Activated CD4-positive, alpha-beta T cell treated with anti-CD3 and anti-CD28 coated beads, Interleukin-2, amount 50 U/mL, for 48 hours (primary cell): ENCODE measurements around the gene C12orf56.

Experiments used
- DNase-seq, 2 experiments: peaks; one replicate each; pipeline ENCODE4 v3.0.0-alpha.2; 2020

Gene C12orf56

DNA sequence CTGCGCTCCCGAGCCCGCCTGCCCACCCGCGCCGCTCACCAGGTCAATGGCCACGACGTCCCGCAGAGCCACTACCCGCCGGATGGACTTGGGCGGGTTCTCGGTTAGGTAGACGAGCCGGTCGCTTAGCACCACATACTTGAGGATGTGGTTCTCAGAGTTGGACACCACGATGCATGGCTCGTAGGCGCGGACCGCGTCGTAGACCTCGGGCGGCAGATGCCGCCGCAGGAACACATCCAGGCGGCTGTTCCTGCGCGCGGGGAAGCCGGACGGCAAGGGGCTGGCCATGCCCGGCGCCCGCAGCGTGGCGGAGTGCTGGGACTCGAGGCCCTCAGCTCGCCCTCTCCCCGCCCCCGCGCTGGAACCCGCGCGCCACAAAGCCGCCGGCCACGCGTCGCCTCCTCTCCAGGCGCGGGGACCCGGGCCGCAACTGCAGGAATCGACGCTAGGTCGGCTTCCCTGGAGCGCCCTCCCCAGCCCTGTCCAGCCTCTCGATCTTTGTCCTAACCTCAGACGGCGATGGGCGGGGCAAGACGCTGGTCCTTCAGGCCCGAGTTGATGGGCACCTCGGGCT is at the start of gene C12orf56:
TSS of gene C12orf56 (minus strand) at position 484 of the 577 bp plus-strand sequence. CDS start at position 291, 193 bp downstream.
- peak; percentile 20 to 29 for DNase-seq

DNA sequence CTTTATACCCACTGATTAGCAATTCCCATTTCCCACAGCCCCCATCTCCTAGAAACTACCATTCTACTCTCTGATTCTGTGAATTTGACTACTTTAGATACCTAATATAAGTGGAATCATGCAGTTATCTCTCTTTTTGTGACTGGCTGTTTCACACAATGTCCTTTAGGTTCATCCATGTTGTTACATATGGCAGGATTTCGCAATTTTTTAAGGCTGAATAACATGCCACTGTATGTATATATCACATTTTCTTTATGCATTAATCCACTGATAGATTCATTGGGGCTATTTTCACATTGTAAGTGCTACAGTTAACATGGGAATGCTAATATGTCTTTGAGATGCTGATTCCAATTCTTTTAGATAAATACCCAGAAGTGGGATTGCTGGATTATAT is 49.5 kb upstream of the C12orf56 start:
- DNase-seq = no peak

DNA sequence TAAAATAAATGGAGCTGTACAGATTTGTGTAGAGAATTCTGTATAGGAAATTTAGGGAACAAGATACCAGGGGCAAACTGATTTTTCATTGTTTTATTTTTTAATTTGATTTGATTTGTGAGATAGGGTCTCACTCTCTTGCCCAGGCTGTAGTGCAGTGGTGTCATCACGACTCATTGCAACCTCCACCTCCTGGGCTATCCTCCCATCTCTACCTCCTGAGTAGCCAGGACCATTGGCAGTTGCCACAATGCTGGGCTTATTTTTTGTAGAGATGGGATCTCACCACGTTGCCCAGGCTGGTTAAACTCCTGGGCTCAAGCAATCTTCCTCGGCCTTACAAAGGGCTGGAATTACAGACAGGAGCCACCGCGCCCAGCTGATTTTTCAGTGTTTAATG is 43.4 kb upstream of the C12orf56 start:
- DNase-seq = no peak

- no peak for DNase-seq
Measured at GRCh38 chr12:64431791-64432190, 41.2 kb upstream of the C12orf56 start.

DNA sequence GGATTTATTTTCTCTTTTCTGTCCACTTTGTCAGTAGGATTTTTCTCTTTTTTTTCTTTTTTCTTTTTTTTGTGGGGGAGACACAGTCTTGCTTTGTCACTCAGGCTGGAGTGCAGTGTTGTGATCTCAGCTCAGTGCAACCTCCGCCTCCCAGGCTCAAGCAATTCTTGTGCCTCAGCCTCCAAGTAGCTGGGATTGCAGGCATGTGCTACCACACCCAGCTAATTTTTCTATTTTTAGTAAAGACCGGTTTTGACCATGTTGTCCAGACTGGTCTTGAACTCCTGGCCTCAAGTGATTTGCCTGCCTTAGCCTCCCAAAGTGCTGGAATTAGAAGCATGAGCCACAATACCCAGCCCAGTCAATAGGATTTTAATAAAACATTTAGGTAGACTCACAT is 40.3 kb upstream of the C12orf56 start:
- no peak for DNase-seq

- no peak for DNase-seq
Measured at GRCh38 chr12:64428956-64429355, 38.4 kb upstream of the C12orf56 start.

DNA sequence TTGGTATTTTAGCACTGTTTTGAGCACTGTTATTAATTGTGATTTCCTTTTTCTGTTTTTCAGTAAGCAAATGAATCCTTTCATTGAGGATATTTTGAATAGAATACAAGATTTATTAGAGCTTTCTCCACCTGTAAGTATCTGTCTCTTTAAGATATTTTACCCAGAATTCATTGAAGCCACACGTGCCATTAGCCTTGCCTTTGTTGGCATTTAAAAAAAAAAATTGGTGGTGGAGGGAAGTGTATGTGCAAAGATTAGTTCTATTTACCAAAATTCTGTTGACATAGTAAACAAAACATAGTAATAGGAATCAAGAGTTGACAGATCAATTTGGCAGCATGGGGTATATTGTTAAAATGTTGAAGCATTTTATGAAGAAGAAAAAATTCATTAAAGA is 37.4 kb upstream of the C12orf56 start:
- DNase-seq = no peak

DNA sequence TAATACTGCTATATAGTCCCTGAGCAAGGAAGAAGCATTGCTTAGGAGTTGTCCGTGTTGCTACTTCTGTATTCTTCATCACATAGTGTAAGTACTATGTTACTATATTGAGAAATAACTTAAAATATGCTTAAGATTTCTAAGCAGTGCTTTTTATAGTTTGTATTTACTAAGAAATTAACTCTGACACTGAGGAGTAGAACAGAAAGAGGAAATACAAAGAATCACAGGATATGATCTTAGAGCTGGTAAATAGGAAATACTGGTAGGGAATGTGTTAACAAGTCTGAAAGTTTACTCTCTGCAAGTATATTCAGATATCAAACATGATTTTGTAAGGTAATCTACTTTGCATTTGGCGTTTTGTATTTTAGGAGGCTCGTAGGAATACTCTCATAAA is 29.1 kb upstream of the C12orf56 start:
- no peak for DNase-seq

DNA sequence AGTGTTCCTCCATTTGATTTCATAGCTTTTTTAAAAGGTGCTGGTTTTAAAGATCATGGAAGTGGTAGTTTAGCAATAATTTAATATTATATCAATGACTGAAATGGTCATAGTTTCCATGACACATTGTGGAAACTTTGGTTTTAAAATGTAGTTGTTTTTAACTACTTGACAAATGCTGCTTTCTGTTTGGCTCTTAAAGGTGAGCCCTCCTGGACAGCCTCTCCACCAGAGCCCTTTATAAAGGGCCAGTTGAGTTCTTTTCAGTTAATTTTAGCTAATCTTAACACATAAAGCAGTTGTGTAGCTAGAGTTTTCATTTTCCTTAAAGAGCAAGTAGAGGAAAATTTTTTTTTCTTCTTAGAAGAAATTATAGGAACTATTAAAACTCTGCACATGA is 27.7 kb upstream of the C12orf56 start:
- no peak for DNase-seq

DNA sequence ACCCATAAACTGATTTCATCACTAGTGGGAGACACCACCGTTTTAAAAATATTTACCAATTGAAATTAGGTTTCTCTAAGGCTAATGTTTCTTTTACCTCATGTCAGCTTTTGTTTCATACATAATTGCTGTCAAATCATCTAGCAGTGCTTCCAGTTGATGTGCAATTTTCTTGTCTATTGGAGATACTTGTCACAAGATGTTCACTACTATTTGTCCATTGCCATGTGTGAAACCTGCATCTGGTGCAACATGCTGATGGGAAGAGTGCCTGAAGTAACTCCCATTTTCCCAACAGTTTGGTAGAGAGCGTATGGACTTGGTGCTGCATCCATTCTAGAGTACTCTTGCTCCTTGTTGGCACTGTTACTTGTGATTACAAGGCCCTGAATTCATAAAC is 23.3 kb upstream of the C12orf56 start:
- no peak for DNase-seq

GRCh38 chr12:64412459-64412858 is 21.9 kb upstream of the C12orf56 start:
- no peak for DNase-seq

- DNase-seq = no peak
Measured at GRCh38 chr12:64411427-64411826, 20.9 kb upstream of the C12orf56 start.

GRCh38 chr12:64407342-64408223 is 17.0 kb upstream of the C12orf56 start:
- no peak for DNase-seq

DNA sequence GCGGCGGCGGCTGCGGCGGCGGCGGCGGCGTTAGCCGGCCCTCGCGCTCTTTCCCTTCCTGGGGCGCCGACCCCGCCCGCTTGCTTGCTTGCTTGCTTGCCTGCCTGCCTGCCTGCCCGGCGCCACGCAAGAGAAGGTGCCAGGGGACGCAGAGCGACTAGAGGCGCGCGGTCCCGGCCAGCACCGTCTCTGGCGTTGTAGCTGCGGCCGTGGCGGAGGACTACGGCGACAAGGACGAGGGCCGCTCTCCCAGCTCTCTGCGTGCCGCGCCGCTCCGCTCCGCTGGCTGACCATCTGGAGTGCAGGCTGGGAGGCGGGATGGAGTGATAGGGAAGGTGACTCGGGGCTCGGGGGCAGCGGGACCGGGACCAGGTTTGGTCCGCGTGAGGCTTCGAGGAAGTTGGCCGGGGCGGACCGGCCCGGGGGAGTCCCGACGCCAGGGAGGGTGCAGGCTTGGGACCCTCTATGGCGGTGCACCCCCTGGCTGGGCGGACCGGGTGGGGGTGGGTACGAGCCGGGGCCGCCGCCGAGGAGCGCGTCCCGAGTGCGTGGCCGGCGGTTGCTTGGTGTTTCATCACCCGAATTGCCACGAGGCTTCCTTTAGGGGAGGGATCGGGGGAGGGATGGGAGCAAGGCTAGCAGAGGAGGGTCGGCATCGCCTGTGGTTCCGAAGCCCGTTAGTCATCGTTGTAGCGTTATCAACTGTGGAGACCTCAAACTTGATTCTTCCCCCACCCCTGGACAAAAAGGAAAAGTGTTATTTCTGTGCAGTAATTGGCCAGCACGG is 14.1 kb upstream of the C12orf56 start:
- peak; percentile 68 to 74 for DNase-seq

- DNase-seq = peak; percentile 89 to 91
Measured at GRCh38 chr12:64403707-64404469, 13.3 kb upstream of the C12orf56 start, which contains the start of gene XPOT. TSS of gene XPOT (plus strand) at chr12:64404392. CDS start at chr12:64410036, 5,644 bp downstream.

- no peak for DNase-seq
Measured at GRCh38 chr12:64402181-64402580, 11.6 kb upstream of the C12orf56 start.

DNA sequence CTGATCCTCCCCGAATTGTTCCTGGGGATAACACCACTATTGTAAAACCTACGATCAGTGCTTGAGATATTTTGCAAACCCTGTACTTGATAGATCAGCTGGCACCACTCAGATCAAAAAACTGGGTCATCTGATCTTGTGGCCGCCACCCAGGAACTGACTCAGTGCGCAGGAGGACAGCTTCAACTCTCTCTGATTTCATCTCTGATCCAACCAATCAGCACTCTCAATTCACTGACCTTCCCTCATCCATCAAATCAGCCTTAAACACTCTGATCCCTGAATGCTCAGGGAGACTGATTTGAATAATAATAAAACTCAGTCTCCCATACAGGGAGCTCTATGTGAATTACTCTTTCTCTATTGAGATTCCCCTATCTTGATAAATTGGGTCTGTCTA is 9.5 kb upstream of the C12orf56 start:
- peak; percentile 26 to 39 for DNase-seq

DNA sequence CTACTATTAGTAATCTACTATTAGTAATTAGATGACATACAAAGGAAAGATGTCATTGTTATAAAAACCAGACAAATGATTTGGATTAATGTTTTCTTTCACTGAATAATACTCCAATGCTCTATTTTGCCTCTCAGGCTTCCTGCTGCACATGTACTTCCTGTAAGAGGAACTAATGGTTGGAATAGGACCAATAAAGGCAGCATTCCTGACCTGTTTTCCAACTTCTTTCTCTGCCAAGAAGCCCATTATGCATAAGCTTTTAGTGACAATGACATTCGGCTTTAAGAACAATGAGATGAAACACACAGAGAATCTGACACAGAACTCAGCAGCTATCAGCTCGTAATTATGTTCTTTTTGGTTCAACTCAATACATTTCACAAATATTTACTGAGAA is 5.2 kb upstream of the C12orf56 start:
- DNase-seq = no peak

- no peak for DNase-seq
Measured at GRCh38 chr12:64392221-64392620, 1.7 kb upstream of the C12orf56 start.

DNA sequence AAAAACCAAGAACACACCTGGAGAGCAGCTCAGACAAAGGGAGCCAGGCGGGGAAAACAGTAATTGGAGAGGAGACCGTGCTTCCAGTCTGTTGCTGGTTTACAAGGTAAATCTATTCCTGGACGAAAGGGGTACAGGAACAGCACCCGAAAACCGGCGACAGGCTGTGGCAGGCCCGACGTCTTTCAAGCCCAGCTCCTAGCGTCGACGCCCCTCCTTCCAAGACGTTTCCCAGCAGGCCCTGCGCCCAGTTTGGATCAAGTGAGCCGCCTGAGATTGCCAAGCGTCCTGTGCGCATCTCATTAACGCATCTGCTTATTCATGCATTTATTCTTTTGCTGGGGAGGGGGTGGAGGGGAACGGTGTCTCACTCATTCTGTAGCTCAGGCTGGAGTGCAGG is 1.4 kb downstream of the C12orf56 start:
- no peak for DNase-seq

DNA sequence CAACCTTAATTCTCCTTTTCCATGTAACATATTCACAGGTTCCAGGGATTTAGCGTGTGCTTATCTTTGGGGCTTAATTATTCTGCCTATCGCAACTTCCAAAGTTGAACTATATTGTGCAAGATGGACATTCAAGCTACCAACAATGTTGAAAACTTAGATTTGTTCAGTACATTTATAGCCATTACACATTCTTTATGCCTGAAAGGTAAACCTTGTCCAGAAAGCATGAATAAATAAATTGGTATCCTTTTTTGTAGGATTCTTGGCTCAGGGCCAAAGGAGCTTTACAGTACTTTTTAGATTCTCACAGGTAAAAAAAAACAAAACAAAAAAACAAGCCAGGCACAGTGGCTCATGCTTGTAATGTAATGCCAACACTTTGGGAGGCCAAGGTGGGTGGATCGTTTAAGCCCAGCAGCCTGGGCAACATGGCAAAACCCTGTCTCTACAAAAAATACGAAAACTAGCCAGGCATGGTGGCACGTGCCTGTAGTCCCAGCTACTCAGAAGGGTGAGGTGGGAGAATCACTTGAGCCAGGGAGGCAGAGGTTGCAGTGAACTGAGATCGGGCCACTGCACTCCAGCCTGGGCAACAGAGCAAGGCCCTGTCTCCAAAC is 3.3 kb downstream of the C12orf56 start:
- no peak for DNase-seq

- DNase-seq = peak; percentile 50 to 66
Measured at GRCh38 chr12:64385468-64385867, 5.1 kb downstream of the C12orf56 start.
